ENCODE results near the gene MOB3A.

The MOB3A gene

GRCh38 chr19:2103045-2103707 lies 7.0 kb upstream of the MOB3A start:
- peaks cover 24% of the 10 kb centered on the region; the same call in 1 of the 2 replicates for H3K36me3 ChIP-seq (replicated peaks; ENCODE audit: insufficient read depth, low read length)
- H3K9me2 ChIP-seq (replicated peaks; ENCODE audit: insufficient read depth, low read length): no peaks in the 10 kb centered on the region
- DNase-seq: no peak
- no peaks in the 10 kb centered on the region for H4K20me1 ChIP-seq (ENCODE audit: insufficient read depth, low read length)
- H3F3A ChIP-seq (ENCODE audit: insufficient read depth, low read length): no peaks in the 10 kb centered on the region
- H3K4me3 ChIP-seq (ENCODE audit: low read length): no peak overlapping the region
- H3K27ac ChIP-seq (ENCODE audit: low read length): no peak overlapping the region
- H3K79me2 ChIP-seq (ENCODE audit: low read length): peaks cover 52% of the 10 kb centered on the region
- peaks cover 4% of the 10 kb centered on the region for H3K4me1 ChIP-seq (ENCODE audit: low read length)
- H3K4me2 ChIP-seq (ENCODE audit: low read depth, low read length): no peak overlapping the region
- no peaks in the 10 kb centered on the region for H3K27me3 ChIP-seq (replicated peaks; ENCODE audit: insufficient read depth, low read length)
- no peak overlapping the region for H3K9ac ChIP-seq (ENCODE audit: low read length)
- TF ChIP-seq EZH2phosphoT487 (IDR thresholded peaks at IDR 0.05; ENCODE audit: low read length) (no peak), CTCF (IDR thresholded peaks at IDR 0.05; ENCODE audit: low read length) (no peak), EZH2 (optimal IDR thresholded peaks at IDR 0.05; ENCODE audit: low read depth, low read length) (no peak)
- H2AFZ ChIP-seq (ENCODE audit: low read length): no peak overlapping the region
- no peaks in the 10 kb centered on the region for H3K9me3 ChIP-seq (replicated peaks; ENCODE audit: insufficient read depth, low read length)

GRCh38 chr19:2101417-2102335 lies 5.5 kb upstream of the MOB3A start:
- H3F3A ChIP-seq (ENCODE audit: insufficient read depth, low read length): peaks cover 12% of the 10 kb centered on the region
- no peak overlapping the region for H3K4me3 ChIP-seq (ENCODE audit: low read length)
- DNase-seq: no peak
- H2AFZ ChIP-seq (ENCODE audit: low read length): no peak overlapping the region
- H3K36me3 ChIP-seq (replicated peaks; ENCODE audit: insufficient read depth, low read length): peaks cover 24% of the 10 kb centered on the region; the same call in 1 of the 2 replicates
- peaks cover 11% of the 10 kb centered on the region for H3K4me1 ChIP-seq (ENCODE audit: low read length)
- no peaks in the 10 kb centered on the region for H3K9me3 ChIP-seq (replicated peaks; ENCODE audit: insufficient read depth, low read length)
- TF ChIP-seq EZH2phosphoT487 (IDR thresholded peaks at IDR 0.05; ENCODE audit: low read length) (no peak), EZH2 (optimal IDR thresholded peaks at IDR 0.05; ENCODE audit: low read depth, low read length) (no peak), CTCF (IDR thresholded peaks at IDR 0.05; ENCODE audit: low read length) (no peak)
- no peaks in the 10 kb centered on the region for H4K20me1 ChIP-seq (ENCODE audit: insufficient read depth, low read length)
- no peak overlapping the region for H3K27ac ChIP-seq (ENCODE audit: low read length)
- H3K9ac ChIP-seq (ENCODE audit: low read length): no peak overlapping the region
- no peak overlapping the region for H3K4me2 ChIP-seq (ENCODE audit: low read depth, low read length)
- no peaks in the 10 kb centered on the region for H3K27me3 ChIP-seq (replicated peaks; ENCODE audit: insufficient read depth, low read length)
- H3K79me2 ChIP-seq (ENCODE audit: low read length): peaks cover 58% of the 10 kb centered on the region
- no peaks in the 10 kb centered on the region for H3K9me2 ChIP-seq (replicated peaks; ENCODE audit: insufficient read depth, low read length)

DNA sequence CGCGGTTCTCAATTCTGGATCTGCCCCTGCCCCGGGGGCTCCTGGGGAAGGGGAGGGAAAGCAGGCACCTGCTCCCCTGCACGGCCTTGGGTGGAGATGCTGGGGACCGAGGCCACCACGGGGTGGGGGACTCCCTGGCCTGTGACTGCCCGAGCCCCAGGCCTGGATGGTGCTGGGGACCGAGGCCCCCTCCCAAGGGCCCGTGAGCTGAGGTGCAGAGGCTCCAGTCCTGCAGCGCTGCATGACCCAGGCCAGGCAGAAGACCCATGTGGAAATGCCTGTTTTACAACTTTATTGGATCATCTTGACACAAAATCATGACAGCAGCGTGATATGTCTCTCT lies 4.6 kb upstream of the MOB3A start:
- no peak overlapping the region for H3K27ac ChIP-seq (ENCODE audit: low read length)
- H3K9me3 ChIP-seq (replicated peaks; ENCODE audit: insufficient read depth, low read length): no peaks in the 10 kb centered on the region
- H3K79me2 ChIP-seq (ENCODE audit: low read length): peaks cover 57% of the 10 kb centered on the region
- no peak overlapping the region for H2AFZ ChIP-seq (ENCODE audit: low read length)
- no peaks in the 10 kb centered on the region for H3K27me3 ChIP-seq (replicated peaks; ENCODE audit: insufficient read depth, low read length)
- H3K4me3 ChIP-seq (ENCODE audit: low read length): no peak overlapping the region
- H3K4me2 ChIP-seq (ENCODE audit: low read depth, low read length): no peak overlapping the region
- no peak overlapping the region for H3K9ac ChIP-seq (ENCODE audit: low read length)
- H3F3A ChIP-seq (ENCODE audit: insufficient read depth, low read length): peaks cover 12% of the 10 kb centered on the region
- TF ChIP-seq EZH2phosphoT487 (IDR thresholded peaks at IDR 0.05; ENCODE audit: low read length) (no peak), CTCF (IDR thresholded peaks at IDR 0.05; ENCODE audit: low read length) (no peak), EZH2 (optimal IDR thresholded peaks at IDR 0.05; ENCODE audit: low read depth, low read length) (no peak)
- DNase-seq: no peak
- H3K4me1 ChIP-seq (ENCODE audit: low read length): peaks cover 11% of the 10 kb centered on the region
- H3K9me2 ChIP-seq (replicated peaks; ENCODE audit: insufficient read depth, low read length): no peaks in the 10 kb centered on the region
- H3K36me3 ChIP-seq (replicated peaks; ENCODE audit: insufficient read depth, low read length): peaks cover 20% of the 10 kb centered on the region; the same call in 1 of the 2 replicates
- H4K20me1 ChIP-seq (ENCODE audit: insufficient read depth, low read length): no peaks in the 10 kb centered on the region
